Liver (tissue), 9 donors: ENCODE measurements around the gene BCKDHB. TPM values are rescaled to one million over a fixed set of nuclear protein-coding genes. Genes with fewer than 3 reads are reported as not detected.

Source experiments
- DNase-seq: peaks from one replicate; pipeline ENCODE4 v3.0.0-alpha.2; 2017; ENCODE audit warnings: low spot score
- H3K27ac ChIP-seq, 2 donors: one replicate each; pipeline ENCODE4 v1.7.0; 2013; ENCODE audit warnings: inconsistent platforms in 2 of 2, low read length in 2 of 2, control low read depth in 1 of 2, low read depth in 1 of 2, mild to moderate bottlenecking in 1 of 2
- H3K27me3 ChIP-seq, 4 donors: one replicate each; pipeline versions ENCODE4 v1.6.1 to v1.7.0; 2013; ENCODE audit warnings: low read length in 3 of 4, inconsistent platforms in 1 of 4, mild to moderate bottlenecking in 1 of 4, moderate library complexity in 1 of 4; ENCODE audit not compliant: control insufficient read depth in 4 of 4, insufficient read depth in 4 of 4
- H3K36me3 ChIP-seq, 4 donors: one replicate each; pipeline versions ENCODE4 v1.6.1 to v1.7.0; 2013; ENCODE audit warnings: low read length in 3 of 4, mild to moderate bottlenecking in 3 of 4, low read depth in 1 of 4, moderate library complexity in 1 of 4; ENCODE audit not compliant: control insufficient read depth in 4 of 4, insufficient read depth in 3 of 4
- H3K4me1 ChIP-seq, 4 donors: one replicate each; pipeline versions ENCODE4 v1.6.1 to v1.7.0; 2013; ENCODE audit warnings: low read length in 3 of 4, mild to moderate bottlenecking in 3 of 4, moderate library complexity in 1 of 4; ENCODE audit not compliant: control insufficient read depth in 4 of 4, insufficient read depth in 4 of 4
- H3K4me3 ChIP-seq, 3 donors: one replicate each; pipeline versions ENCODE4 v1.6.1 to v1.7.0; 2013; ENCODE audit warnings: low read length in 3 of 3, control low read depth in 1 of 3, low read depth in 1 of 3, mild to moderate bottlenecking in 1 of 3
- H3K9ac ChIP-seq, 2 donors: one replicate each; pipeline ENCODE4 v1.7.0; 2013; ENCODE audit warnings: low read length in 2 of 2, mild to moderate bottlenecking in 2 of 2, moderate library complexity in 2 of 2, control low read depth in 1 of 2, low read depth in 1 of 2
- H3K9me3 ChIP-seq, 4 donors: one replicate each; pipeline versions ENCODE4 v1.6.1 to v1.7.0; 2013; ENCODE audit warnings: low read length in 3 of 4; ENCODE audit not compliant: control insufficient read depth in 4 of 4
- ATF3 ChIP-seq: IDR thresholded peaks from 2 replicates; pipeline ENCODE4 v1.6.1; 2016; ENCODE audit warnings: antibody characterized with exemption
- CTCF ChIP-seq: fragments of 150-350 bp; IDR thresholded peaks from 2 replicates; pipeline ENCODE4 v1.5.1; 2017; ENCODE audit warnings: improper control_type of control experiment, low read depth, low read length; ENCODE audit not compliant: missing input control
- EGR1 ChIP-seq, 2 donors: IDR thresholded peaks; 2 replicates each; pipeline ENCODE4 v1.6.1; 2016 to 2018; ENCODE audit warnings: antibody characterized with exemption in 2 of 2, low read depth in 2 of 2
- FOXA1 ChIP-seq: IDR thresholded peaks from 2 replicates; pipeline ENCODE4 v1.6.1; 2016; ENCODE audit warnings: antibody characterized with exemption
- FOXA2 ChIP-seq: IDR thresholded peaks from 2 replicates; pipeline ENCODE4 v1.6.1; 2016; ENCODE audit warnings: antibody characterized with exemption
- GABPA ChIP-seq, 2 donors: IDR thresholded peaks in 1 of 2; conservative IDR thresholded peaks in 1 of 2; 2 replicates each; pipeline ENCODE4 v1.6.1; 2016; ENCODE audit warnings: antibody characterized with exemption in 2 of 2, mild to moderate bottlenecking in 1 of 2, moderate library complexity in 1 of 2
- HNF4A ChIP-seq, 2 donors: conservative IDR thresholded peaks; 2 replicates each; pipeline ENCODE4 v1.6.1; 2016; ENCODE audit warnings: antibody characterized with exemption in 2 of 2, mild to moderate bottlenecking in 2 of 2
- JUND ChIP-seq, 2 donors: IDR thresholded peaks; 2 replicates each; pipeline ENCODE4 v1.6.1; 2016; ENCODE audit warnings: antibody characterized with exemption in 2 of 2
- MAX ChIP-seq: IDR thresholded peaks from 2 replicates; pipeline ENCODE4 v1.6.1; 2016; ENCODE audit warnings: antibody characterized with exemption
- NR2F2 ChIP-seq: IDR thresholded peaks from 2 replicates; pipeline ENCODE4 v1.6.1; 2016; ENCODE audit warnings: antibody characterized with exemption
- RAD21 ChIP-seq, 2 donors: IDR thresholded peaks; 2 replicates each; pipeline ENCODE4 v1.6.1; 2016; ENCODE audit warnings: antibody characterized with exemption in 2 of 2, mild to moderate bottlenecking in 2 of 2
- RXRA ChIP-seq, 2 donors: IDR thresholded peaks; 2 replicates each; pipeline ENCODE4 v1.6.1; 2017 to 2018; ENCODE audit warnings: antibody characterized with exemption in 2 of 2, mild to moderate bottlenecking in 1 of 2
- SP1 ChIP-seq: IDR thresholded peaks from 2 replicates; pipeline ENCODE4 v1.6.1; 2018; ENCODE audit warnings: antibody characterized with exemption, mild to moderate bottlenecking
- YY1 ChIP-seq: IDR thresholded peaks from 2 replicates; pipeline ENCODE4 v1.6.1; 2016; ENCODE audit warnings: antibody characterized with exemption, mild to moderate bottlenecking
- ZBTB33 ChIP-seq: IDR thresholded peaks from 2 replicates; pipeline ENCODE4 v1.6.1; 2016; ENCODE audit warnings: antibody characterized with exemption
- WGBS: extraction: QIAGEN DNeasy Blood & Tissue Kit; methylation state at CpG from one replicate; pipeline ENCODE4 v1.1.7; 2013; 5-methylcytosine and 5-hydroxymethylcytosine counted together
- polyA plus RNA-seq, 2 donors: library from polyadenylated mRNA; stranded (reverse) in 1 of 2; unstranded in 1 of 2; fragments of 200-250 nt in 1 of 2; fragments of >200 nt in 1 of 2; fragmentation: Nextera tagmentation in 1 of 2; extraction: Ambion mirVana in 1 of 2; gene quantifications; one replicate each; pipeline versions ENCODE4 v1.2.1 to v1.2.3, GENCODE V29; 2013 to 2015
- total RNA-seq, 2 donors: library from RNA; depleted of rRNA; stranded (reverse); fragments of >200 nt; gene quantifications; one replicate each; pipeline ENCODE4 v1.2.3, GENCODE V29; 2014
- donor health status: healthy.
- donor health status: healthy.
- donor health status: healthy.
- donor health status: healthy.
- donor health status: healthy.

BCKDHB gene
- total and polyA plus RNA-seq, 4 donors: 13.0 to 74.8 (median 31.6) TPM

GRCh38 chr6:80268865-80269730 is 162.6 kb downstream of the BCKDHB start:
- no peak overlapping the region for H3K27ac ChIP-seq
- DNase-seq: no peak
- WGBS: 94% methylated on average over 10 of the region's 10 CpGs
- H3K4me3 ChIP-seq: no peak overlapping the region
- H3K4me1 ChIP-seq: no peaks in the 10 kb centered on the region
- no peak for TF ChIP-seq ZBTB33
- TF ChIP-seq HNF4A (conservative IDR thresholded peaks at IDR 0.05): no peak
- TF ChIP-seq RAD21 (IDR thresholded peaks at IDR 0.05): no peak
- no peak for TF ChIP-seq GABPA (IDR thresholded peaks at IDR 0.05 in 1 of 2, conservative IDR thresholded peaks at IDR 0.05 in 1 of 2)
- no peak for TF ChIP-seq FOXA1
- TF ChIP-seq JUND (IDR thresholded peaks at IDR 0.05): no peak
- no peak for TF ChIP-seq SP1
- no peak for TF ChIP-seq RXRA (IDR thresholded peaks at IDR 0.05)
- no peak for TF ChIP-seq MAX
- TF ChIP-seq FOXA2: no peak
- no peaks in the 10 kb centered on the region for H3K36me3 ChIP-seq
- no peak overlapping the region for H3K9ac ChIP-seq
- no peaks in the 10 kb centered on the region for H3K9me3 ChIP-seq
- H3K27me3 ChIP-seq: no peaks in the 10 kb centered on the region

- no peak overlapping the region for H3K4me3 ChIP-seq
- no peaks in the 10 kb centered on the region for H3K27me3 ChIP-seq
- no peak overlapping the region for H3K9ac ChIP-seq
- WGBS: 93% methylated on average over 2 of the region's 2 CpGs
- TF ChIP-seq RAD21 (IDR thresholded peaks at IDR 0.05): no peak
- no peak for TF ChIP-seq MAX
- TF ChIP-seq HNF4A (conservative IDR thresholded peaks at IDR 0.05): no peak
- TF ChIP-seq NR2F2: no peak
- TF ChIP-seq YY1: no peak
- TF ChIP-seq ATF3: no peak
- TF ChIP-seq EGR1 (IDR thresholded peaks at IDR 0.05; ENCODE audit: low read depth in 2 of 2): no peak
- no peak for TF ChIP-seq CTCF
- no peak for TF ChIP-seq RXRA (IDR thresholded peaks at IDR 0.05)
- TF ChIP-seq FOXA2: no peak
- TF ChIP-seq SP1: no peak
- no peak for TF ChIP-seq GABPA (IDR thresholded peaks at IDR 0.05 in 1 of 2, conservative IDR thresholded peaks at IDR 0.05 in 1 of 2)
- no peak for TF ChIP-seq ZBTB33
- no peaks in the 10 kb centered on the region for H3K36me3 ChIP-seq
- H3K27ac ChIP-seq: no peak overlapping the region
- H3K4me1 ChIP-seq: no peaks in the 10 kb centered on the region
- H3K9me3 ChIP-seq: no peaks in the 10 kb centered on the region
- DNase-seq: no peak
These were observed 164.6 kb downstream of the BCKDHB start for GRCh38 chr6:80271074-80271473.
